AG09319 (cell line): ENCODE data around the gene DNAJC7.

Experiments used
- DNase-seq: peaks from one replicate; pipeline ENCODE4 v3.0.0-alpha.2; 2010; ENCODE audit warnings: low read depth; ENCODE audit errors: extremely low read depth
- CTCF ChIP-seq: IDR thresholded peaks from 2 replicates; pipeline ENCODE4 v1.5.1; 2011; ENCODE audit warnings: low read depth, mild to moderate bottlenecking, inconsistent platforms, low read length, moderate library complexity

Gene DNAJC7

GRCh38 chr17:42058063-42058462 is 40.8 kb upstream of the DNAJC7 start:
- no peak for TF ChIP-seq CTCF
- DNase-seq: no peak

- DNase-seq: no peak
- no peak for TF ChIP-seq CTCF
These were observed 39.4 kb upstream of the DNAJC7 start for GRCh38 chr17:42056635-42057034.

- no peak for TF ChIP-seq CTCF
- DNase-seq: no peak
These were observed 38.3 kb upstream of the DNAJC7 start for GRCh38 chr17:42055496-42055895.

- TF ChIP-seq CTCF: no peak
- DNase-seq: no peak
These were observed 37.8 kb upstream of the DNAJC7 start for GRCh38 chr17:42055027-42055426.

GRCh38 chr17:42053731-42054500 is 36.7 kb upstream of the DNAJC7 start:
- TF ChIP-seq CTCF: no peak
- DNase-seq: no peak

GRCh38 chr17:42052346-42052877 is 35.2 kb upstream of the DNAJC7 start:
- no peak for TF ChIP-seq CTCF
- no peak for DNase-seq

- no peak for TF ChIP-seq CTCF
- no peak for DNase-seq
These were observed 34.4 kb upstream of the DNAJC7 start for GRCh38 chr17:42051645-42052044.
